Activated naive CD8-positive, alpha-beta T cell treated with anti-CD3 and anti-CD28 coated beads, Interleukin-2, amount 50 U/mL, for 16 hours (primary cell): Measurements from ENCODE around the gene CDK14.

Experiments used
- DNase-seq: peaks from one replicate; pipeline ENCODE4 v3.0.0-alpha.2; 2020; ENCODE audit warnings: low read depth, low spot score

Gene CDK14

DNA sequence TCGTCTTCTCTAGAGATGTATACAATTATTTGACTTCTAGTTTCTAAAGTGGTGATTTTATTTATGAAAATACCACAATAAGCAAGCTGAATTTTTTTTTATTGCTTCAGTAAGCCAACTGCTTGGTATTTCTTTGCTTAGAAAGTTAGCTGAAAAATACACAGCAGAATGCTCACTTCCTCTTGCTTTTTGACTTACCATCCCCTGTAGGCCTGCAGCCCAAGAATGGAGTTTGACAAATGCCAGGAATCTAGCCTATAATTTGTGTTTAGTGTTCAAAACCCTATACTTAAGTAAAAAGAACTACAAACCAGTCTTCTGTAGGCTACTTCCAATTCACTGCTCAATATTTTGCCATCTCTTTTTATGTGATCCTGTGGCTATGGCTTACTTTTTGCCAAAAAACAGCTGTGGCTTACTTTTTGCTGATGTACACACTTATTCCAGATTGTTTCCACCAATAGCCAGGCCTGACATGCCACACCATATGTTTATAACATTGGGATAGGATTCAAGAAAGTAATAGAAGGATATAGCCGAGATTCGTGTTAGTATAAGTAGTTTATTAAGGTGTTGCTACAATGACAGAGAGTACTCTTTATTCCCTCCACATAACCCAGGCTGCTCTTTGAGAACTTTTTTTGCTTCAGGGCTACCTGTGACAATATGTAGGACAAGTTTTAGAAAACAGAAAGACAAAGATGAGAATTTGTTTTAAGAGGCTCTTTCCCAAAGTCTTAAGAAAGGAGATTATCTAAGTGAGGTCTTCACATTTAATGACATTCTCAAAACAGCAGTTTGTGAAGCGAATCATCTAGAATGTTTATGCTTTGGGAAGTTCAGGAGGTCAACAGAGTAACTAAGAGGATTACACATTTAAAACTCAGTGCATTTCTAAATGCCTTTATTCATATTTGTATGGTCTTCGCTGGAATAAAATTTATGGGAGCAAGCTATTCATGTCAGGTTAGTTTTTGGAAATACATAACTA lies 404.2 kb downstream of the CDK14 start:
- DNase-seq: no peak

DNA sequence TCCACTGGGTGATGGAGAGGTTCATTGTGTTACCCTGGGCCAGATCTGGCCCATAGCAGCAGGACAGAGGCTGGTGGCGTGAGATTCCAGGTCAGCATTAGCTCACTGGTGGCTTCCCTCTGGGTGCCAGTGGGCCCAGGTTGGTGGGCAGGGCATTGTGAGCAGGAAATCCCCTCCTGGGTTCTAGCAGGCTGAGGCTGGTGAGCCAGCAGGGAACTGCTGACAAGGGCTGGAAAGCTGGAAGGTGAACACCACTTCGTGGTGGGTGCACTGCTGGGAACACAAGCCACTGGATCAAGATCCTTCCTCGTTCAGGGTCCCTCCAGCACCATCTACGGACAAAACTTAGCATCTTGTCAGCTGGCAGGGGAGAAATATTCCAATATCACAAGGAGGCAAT lies 408.9 kb downstream of the CDK14 start:
- no peak for DNase-seq

GRCh38 chr7:91005841-91006240 lies 409.7 kb downstream of the CDK14 start:
- no peak for DNase-seq

- DNase-seq: no peak
These were observed 411.2 kb downstream of the CDK14 start for GRCh38 chr7:91007371-91007770.

GRCh38 chr7:91013078-91013477 lies 417.0 kb downstream of the CDK14 start:
- no peak for DNase-seq

GRCh38 chr7:91019686-91020385 lies 423.7 kb downstream of the CDK14 start:
- DNase-seq: no peak

GRCh38 chr7:91020636-91021385 lies 424.7 kb downstream of the CDK14 start:
- DNase-seq: no peak

GRCh38 chr7:91021956-91022355 lies 425.8 kb downstream of the CDK14 start:
- DNase-seq: no peak

DNA sequence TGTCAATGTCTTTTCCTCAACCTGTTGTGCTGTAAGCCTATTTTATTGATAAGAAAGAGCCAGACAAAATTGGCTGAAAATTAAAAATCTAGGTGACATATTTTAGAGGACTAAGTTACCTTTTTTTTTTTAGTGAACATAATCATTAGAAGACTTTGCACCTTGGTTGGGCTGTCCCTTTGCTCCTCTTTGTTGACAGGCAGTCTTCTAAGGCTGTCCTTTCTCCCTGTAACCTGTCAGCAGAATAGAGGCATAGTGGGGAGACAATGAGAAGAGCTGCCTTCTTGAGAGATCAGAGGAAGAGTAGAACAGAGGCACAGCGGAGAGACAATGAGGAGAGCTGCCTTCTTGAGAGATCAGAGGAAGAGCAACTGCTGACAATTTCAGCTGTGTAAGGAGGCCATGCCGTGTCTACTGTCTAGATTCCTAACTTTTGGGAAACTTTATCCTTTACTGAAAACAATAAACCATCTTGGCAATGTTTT lies 429.8 kb downstream of the CDK14 start:
- DNase-seq: no peak

- no peak for DNase-seq
These were observed 433.6 kb downstream of the CDK14 start for GRCh38 chr7:91029688-91030087.

DNA sequence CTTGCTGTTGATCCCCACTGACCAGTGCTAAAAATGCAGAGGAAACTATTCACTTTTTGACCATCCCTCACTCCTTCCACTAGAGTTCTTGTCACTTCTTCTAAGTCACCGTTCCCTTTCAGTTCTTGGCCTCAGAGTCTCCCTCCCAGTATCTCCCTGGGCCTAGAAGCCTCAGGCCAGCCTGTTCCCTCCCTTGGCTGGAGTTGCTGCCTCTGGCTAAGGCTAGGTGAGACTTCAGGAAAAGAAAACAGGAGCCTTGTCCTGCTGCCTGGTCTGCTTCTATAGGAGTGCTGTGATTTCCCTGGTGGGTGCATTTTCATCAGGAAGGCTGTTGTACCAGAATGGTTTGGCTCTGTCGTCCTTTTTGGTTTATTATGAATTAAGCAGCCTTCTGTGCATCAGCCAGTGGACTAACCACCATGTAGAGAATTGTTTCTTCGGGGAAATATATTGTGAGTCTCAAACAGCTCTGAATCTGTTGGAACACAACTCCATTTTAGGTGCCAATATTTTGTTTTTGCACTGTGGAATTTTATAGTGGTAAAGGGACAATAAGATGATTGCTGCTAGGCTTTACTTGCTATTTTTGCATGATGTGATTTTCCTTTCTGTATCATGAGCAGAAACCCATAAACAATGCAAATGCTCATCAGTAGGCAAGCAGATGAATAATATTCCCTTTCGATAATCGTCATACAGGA lies 434.7 kb downstream of the CDK14 start:
- no peak for DNase-seq

DNA sequence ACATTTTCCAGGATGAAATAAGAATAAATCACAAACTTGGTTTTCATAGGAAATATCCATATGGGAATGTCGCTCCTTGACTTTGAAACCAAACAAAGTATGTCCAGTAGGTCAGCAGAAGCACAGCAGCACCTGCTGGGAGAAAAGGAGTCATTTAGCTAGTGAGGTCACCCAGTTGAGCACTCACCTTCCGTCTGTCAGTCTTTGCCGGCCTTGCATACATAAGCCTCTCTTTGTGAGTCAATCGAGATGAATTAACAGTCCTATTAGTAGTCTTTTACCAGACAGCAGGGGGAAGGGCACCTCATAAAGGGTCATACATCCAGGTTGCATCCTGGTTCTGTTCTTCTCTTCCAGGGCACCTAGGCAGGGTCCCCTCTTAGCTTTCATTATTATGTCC lies 435.6 kb downstream of the CDK14 start:
- DNase-seq: no peak

DNA sequence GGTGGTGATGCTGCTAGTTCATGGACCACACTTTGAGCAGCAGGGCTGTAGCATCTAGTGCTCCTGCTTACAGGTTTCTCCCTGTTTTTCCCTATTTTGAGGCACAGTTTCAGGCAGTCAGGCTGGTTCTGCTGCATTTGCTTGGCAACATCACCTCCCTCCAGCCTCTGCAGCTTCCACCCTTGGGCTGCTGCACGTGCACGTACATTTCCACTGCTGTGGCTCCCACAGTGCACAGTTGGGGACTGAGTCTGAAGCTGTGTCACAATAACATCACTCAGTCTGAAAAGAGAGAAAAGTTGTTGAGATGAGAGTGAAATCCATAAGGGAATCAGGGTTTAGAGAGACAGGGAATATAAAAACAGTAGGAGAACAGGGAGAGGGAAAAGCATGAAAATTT lies 437.5 kb downstream of the CDK14 start:
- no peak for DNase-seq

- DNase-seq: no peak
These were observed 438.6 kb downstream of the CDK14 start for GRCh38 chr7:91034459-91035368.

- DNase-seq: no peak
These were observed 442.9 kb downstream of the CDK14 start for GRCh38 chr7:91039033-91039432.

- no peak for DNase-seq
These were observed 445.0 kb downstream of the CDK14 start for GRCh38 chr7:91041141-91041540.

- DNase-seq: no peak
These were observed 445.9 kb downstream of the CDK14 start for GRCh38 chr7:91041901-91042484.

DNA sequence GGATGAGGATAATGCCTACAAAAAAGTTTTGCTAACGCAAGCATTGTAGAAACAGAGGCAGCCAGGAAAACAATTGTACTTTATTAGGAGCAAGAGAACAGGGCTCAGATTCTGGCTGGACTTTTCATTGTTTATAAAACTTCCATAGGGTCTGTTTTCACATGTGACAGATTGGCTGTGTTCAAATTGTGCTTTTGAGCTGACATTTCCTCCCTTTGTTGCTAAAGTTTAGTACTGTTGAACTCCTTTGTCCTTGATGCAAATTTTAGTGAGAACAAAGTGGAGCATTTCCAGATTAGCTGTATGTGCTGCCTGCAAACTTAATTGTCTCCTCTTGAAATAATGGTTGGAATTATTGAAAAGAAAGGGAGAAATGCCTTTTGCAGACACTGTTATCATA lies 447.1 kb downstream of the CDK14 start:
- no peak for DNase-seq

GRCh38 chr7:91043924-91044645 lies 448.0 kb downstream of the CDK14 start:
- DNase-seq: no peak
